Lung (tissue), 12 donors: ENCODE results near the gene ZNF850. TPM values are rescaled to one million over a fixed set of nuclear protein-coding genes. Genes with fewer than 3 reads are reported as not detected.
A peak's percentile ranks its signal among the peaks of the same experiment; 100 is the strongest.

Source experiments
- ATAC-seq: fragments of 200-7000 bp; cut with Tn5 transposase; one replicate; pipeline ENCODE4 v1.9.1; 2020; ENCODE audit warnings: moderate number of reproducible peaks; ENCODE audit not compliant: insufficient read depth, low FRiP score
- DNase-seq, 3 donors: peaks; one replicate each; pipeline ENCODE4 v3.0.0-alpha.2; 2013 to 2017
- H3K27ac ChIP-seq, 2 donors: one replicate each; pipeline ENCODE4 v1.5.1; 2013; ENCODE audit warnings: mild to moderate bottlenecking in 2 of 2, moderate library complexity in 2 of 2, control low read depth in 1 of 2, inconsistent platforms in 1 of 2, low read depth in 1 of 2, low read length in 1 of 2
- H3K27me3 ChIP-seq, 3 donors: one replicate each; pipeline ENCODE4 v1.5.1; 2013; ENCODE audit warnings: low read length in 2 of 3; ENCODE audit not compliant: control insufficient read depth in 3 of 3, insufficient read depth in 3 of 3
- H3K36me3 ChIP-seq, 4 donors: one replicate each; pipeline ENCODE4 v1.5.1; 2013; ENCODE audit warnings: low read length in 4 of 4, mild to moderate bottlenecking in 1 of 4, moderate library complexity in 1 of 4; ENCODE audit not compliant: control insufficient read depth in 4 of 4, insufficient read depth in 4 of 4
- H3K4me1 ChIP-seq, 5 donors: one replicate each; pipeline ENCODE4 v1.5.1; 2013; ENCODE audit warnings: low read length in 5 of 5, mild to moderate bottlenecking in 2 of 5, moderate library complexity in 1 of 5; ENCODE audit not compliant: control insufficient read depth in 5 of 5, insufficient read depth in 5 of 5
- H3K4me3 ChIP-seq: one replicate; pipeline ENCODE4 v1.5.1; 2013; ENCODE audit warnings: mild to moderate bottlenecking, control low read depth, moderate library complexity
- H3K9ac ChIP-seq, 2 donors: one replicate each; pipeline ENCODE4 v1.5.1; 2013; ENCODE audit warnings: low read length in 2 of 2, control low read depth in 1 of 2; ENCODE audit not compliant: insufficient read depth in 1 of 2
- H3K9me3 ChIP-seq, 4 donors: one replicate each; pipeline ENCODE4 v1.5.1; 2013; ENCODE audit warnings: low read length in 3 of 4, mild to moderate bottlenecking in 1 of 4, moderate library complexity in 1 of 4; ENCODE audit not compliant: control insufficient read depth in 4 of 4, insufficient read depth in 3 of 4
- WGBS, 2 donors: extraction: QIAGEN DNeasy Blood & Tissue Kit; methylation state at CpG; one replicate each; pipeline ENCODE4 v1.1.7; 2013; 5-methylcytosine and 5-hydroxymethylcytosine counted together
- polyA plus RNA-seq, 2 donors: library from polyadenylated mRNA; stranded (reverse); fragments of 200-250 nt; gene quantifications; one replicate each; pipeline ENCODE4 v1.2.1, GENCODE V29; 2013
- total RNA-seq, 2 donors: library from RNA; depleted of rRNA in 1 of 2; stranded (reverse); fragments of >200 nt in 1 of 2; gene quantifications; one replicate each; pipeline ENCODE4 v1.2.1, GENCODE V29; 2014 to 2021
- TF ChIP-seq, protein P1 (sequence below): IDR thresholded peaks from 2 replicates; pipeline ENCODE4 v1.5.1; 2012; ENCODE audit warnings: mild to moderate bottlenecking; ENCODE audit errors: control extremely low read depth, extremely low read depth
- donor health status: control.
- donor health status: control.
- donor health status: Bipolar disorder and iron deficiency.
- donor health status: healthy.
- donor health status: DM: yes; HTN: yes; CAD: no.

The ZNF850 gene
- total and polyA plus RNA-seq, 4 donors, result 0.31 to 4.9 (median 1.7) TPM

DNA sequence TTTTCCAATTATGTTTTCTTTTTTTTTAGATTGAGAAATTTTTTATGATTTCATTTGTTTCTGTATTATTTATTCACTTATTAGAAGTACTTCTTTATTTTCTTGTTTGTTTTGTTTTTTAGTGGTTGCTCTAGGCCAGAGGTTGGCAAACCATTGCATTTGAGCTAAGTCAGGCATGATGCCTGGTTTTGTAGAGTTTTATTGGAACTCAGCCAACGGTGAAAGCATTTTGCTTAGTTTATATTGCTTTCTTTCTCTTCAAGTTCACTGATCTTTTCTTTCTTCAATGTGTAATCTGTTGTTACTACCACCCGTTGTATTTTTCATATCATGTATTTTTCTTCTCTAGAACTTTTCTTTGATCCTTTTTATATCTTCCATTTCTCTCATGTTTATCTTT lies 65.5 kb downstream of the ZNF850 start:
- ATAC-seq, result no peak

DNA sequence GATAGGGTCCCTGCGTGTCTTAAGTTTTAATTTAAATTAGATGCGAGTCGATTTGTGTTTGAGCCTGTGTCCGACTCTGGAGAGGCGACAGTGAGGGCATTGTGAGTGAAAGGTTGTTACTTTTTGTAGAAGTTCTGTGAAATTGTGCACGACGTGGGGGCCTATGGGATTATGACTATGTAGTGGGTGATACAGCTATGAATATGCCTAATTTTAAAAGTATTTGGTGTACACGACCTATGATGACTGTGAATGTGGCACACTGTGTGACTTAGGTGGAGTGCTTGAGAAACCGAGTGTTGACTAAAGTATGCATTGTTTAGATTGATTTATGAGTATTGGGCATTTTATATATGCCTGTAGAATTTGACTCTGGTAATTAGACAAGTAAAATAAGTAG lies 84.5 kb downstream of the ZNF850 start:
- DNase-seq (no peak), ATAC-seq (no peak)
- Histone ChIP-seq H3K9me3 (peaks cover 0 to 15% (median 8%) of the 10 kb centered on the region in 4 donors), H3K27me3 (no peaks in the 10 kb centered on the region), H3K36me3 (peaks cover 15 to 35% (median 26%) of the 10 kb centered on the region in 4 donors), H3K27ac (peak overlapping the region in 1 of 2 donors; percentile 77), H3K4me3 (peak overlapping the region; percentile 72), H3K9ac (peak overlapping the region; percentile 79 to 93), H3K4me1 (peaks cover 5 to 15% (median 12%) of the 10 kb centered on the region in 5 donors)
- TF ChIP-seq, protein P1, sequence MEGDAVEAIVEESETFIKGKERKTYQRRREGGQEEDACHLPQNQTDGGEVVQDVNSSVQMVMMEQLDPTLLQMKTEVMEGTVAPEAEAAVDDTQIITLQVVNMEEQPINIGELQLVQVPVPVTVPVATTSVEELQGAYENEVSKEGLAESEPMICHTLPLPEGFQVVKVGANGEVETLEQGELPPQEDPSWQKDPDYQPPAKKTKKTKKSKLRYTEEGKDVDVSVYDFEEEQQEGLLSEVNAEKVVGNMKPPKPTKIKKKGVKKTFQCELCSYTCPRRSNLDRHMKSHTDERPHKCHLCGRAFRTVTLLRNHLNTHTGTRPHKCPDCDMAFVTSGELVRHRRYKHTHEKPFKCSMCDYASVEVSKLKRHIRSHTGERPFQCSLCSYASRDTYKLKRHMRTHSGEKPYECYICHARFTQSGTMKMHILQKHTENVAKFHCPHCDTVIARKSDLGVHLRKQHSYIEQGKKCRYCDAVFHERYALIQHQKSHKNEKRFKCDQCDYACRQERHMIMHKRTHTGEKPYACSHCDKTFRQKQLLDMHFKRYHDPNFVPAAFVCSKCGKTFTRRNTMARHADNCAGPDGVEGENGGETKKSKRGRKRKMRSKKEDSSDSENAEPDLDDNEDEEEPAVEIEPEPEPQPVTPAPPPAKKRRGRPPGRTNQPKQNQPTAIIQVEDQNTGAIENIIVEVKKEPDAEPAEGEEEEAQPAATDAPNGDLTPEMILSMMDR, result no peak
- WGBS, 2 donors, result 10 to 11% methylated on average over 9 of the region's 9 CpGs

More for the DNA sequence above, 65.5 kb downstream of the ZNF850 start:
- Histone ChIP-seq H3K27ac (no peak overlapping the region), H3K36me3 (peaks cover 11 to 32% (median 19%) of the 10 kb centered on the region in 4 donors), H3K4me1 (no peaks in the 10 kb centered on the region), H3K9me3 (peaks cover 12 to 54% (median 27%) of the 10 kb centered on the region in 4 donors), H3K9ac (no peak overlapping the region), H3K27me3 (no peaks in the 10 kb centered on the region), H3K4me3 (no peak overlapping the region)
- WGBS, 2 donors, result 84 to 95% methylated on average over 2 of the region's 2 CpGs
- no peak for DNase-seq
- TF ChIP-seq, protein P1, result no peak

DNA sequence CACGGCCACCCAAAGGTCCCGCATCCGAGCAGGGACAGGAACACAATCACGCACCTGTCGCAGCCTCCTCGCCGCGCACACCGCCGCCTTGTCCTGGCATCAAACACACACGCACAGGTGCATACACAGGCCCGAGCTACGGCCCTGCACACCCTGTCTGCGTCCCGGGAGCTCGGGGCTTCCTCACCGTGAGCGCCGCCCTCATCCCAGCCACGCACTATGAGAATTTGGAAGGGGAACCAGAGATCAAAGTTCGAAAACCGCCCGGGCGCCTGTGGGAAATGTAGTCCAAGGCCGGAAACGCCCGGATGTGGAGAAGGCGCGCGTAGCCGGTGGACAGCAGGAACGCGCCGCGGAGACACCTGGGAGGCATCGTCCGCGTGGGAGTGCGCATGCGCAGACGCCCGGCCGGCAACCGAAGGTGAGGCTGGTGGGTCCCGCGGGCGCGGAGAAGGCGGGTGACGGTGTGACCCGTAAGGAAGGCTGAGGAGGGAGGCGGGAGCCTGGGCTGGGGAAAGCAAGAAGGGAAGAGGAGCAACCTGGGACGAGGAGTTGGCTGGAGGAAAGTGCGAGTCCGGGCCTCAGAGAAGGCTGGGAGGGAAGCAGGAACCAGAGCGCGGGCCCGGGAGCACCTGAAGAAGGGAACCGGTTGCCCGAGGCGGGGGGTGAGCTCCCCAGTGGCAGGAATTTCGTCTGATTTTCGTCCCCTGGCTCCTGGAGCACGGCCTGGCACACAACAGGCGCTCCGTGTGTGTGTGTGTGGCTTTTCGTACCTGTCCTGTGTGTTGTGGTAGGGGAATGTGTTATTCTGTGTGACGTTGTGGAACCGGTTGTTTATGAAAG lies 85.2 kb downstream of the ZNF850 start, which contains the start of gene ZNF567:
Gene ZNF567, plus strand, starts transcription at position 399 of the 843 bp plus-strand sequence. CDS start 7,256 bp downstream, outside the sequence.
- Histone ChIP-seq H3K36me3 (peaks cover 11 to 31% (median 20%) of the 10 kb centered on the region in 4 donors), H3K4me1 (peaks cover 5 to 15% (median 12%) of the 10 kb centered on the region in 5 donors), H3K4me3 (peak within 1 kb of the TSS; percentile 92), H3K9me3 (peaks cover 0 to 10% (median 8%) of the 10 kb centered on the region in 4 donors), H3K27me3 (no peaks in the 10 kb centered on the region), H3K9ac (peak within 1 kb of the TSS; percentile 79 to 93), H3K27ac (peak within 1 kb of the TSS; percentile 50 to 82)
- 0% methylated on average over 69 of the region's 69 CpGs for WGBS, 2 donors
- DNase-seq, result peak; percentile 96 to 97 (median 97)
- peak; percentile 94 for ATAC-seq
- TF ChIP-seq, protein P1, result no peak
